ENCODE data around the gene SALL3. TPM values are rescaled to one million over a fixed set of nuclear protein-coding genes. Genes with fewer than 3 reads are reported as not detected.

The SALL3 gene
- total and polyA plus RNA-seq, 2 donors (not counting 3 experiments of a cell fraction or from before 2014, with no cell fraction given): not detected

DNA sequence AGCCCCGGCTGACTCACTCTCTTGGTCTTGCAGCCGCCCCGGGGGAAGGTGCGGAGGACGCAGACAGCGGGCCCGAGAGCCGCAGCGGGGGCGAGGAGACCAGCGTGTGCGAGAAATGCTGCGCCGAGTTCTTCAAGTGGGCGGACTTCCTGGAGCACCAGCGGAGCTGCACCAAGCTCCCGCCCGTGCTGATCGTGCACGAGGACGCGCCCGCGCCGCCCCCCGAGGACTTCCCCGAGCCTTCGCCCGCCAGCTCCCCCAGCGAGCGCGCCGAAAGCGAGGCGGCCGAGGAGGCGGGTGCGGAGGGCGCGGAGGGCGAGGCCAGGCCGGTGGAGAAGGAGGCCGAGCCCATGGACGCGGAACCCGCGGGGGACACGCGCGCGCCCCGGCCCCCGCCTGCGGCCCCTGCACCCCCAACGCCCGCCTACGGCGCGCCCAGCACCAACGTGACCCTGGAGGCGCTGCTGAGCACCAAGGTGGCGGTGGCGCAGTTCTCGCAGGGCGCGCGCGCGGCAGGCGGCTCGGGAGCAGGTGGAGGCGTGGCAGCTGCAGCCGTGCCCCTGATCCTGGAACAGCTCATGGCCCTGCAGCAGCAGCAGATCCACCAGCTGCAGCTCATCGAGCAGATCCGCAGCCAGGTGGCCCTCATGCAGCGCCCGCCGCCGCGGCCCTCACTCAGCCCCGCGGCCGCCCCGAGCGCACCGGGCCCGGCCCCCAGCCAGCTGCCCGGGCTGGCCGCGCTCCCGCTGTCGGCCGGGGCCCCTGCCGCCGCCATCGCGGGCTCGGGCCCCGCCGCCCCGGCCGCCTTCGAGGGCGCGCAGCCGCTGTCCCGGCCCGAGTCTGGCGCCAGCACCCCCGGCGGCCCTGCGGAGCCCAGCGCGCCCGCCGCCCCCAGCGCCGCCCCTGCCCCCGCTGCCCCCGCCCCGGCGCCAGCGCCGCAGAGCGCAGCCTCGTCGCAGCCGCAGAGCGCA lies 12.7 kb downstream of the SALL3 start:
- FAIRE-seq (no peak), DNase-seq (ENCODE audit: low read depth, low spot score) (no peak)
- H2AFZ ChIP-seq (ENCODE audit: low read depth, low read length): no peak overlapping the region
- intact Hi-C loops (cut with micrococcal nuclease) (no loop called here), dilution Hi-C loops (cut with MboI; ENCODE audit: extremely low pct_ligation_motif_present, low sequenced_read_pairs) (no loop called here)
- H4K20me1 ChIP-seq (replicated peaks; ENCODE audit: control insufficient read depth, extremely low read depth, insufficient read depth, low read length): no peaks in the 10 kb centered on the region
- no peaks in the 10 kb centered on the region for H3K79me2 ChIP-seq (ENCODE audit: control insufficient read depth, insufficient read depth, low read length)
- H3K27ac ChIP-seq (ENCODE audit: insufficient read depth, low read depth, low read length): no peak overlapping the region
- H3K4me3 ChIP-seq (replicated peaks in 1 of 3; ENCODE audit: insufficient read depth in 1 of 3, low read depth in 1 of 3, low read length in 3 of 3): no peak overlapping the region
- H3K36me3 ChIP-seq (ENCODE audit: control insufficient read depth in 2 of 2, extremely low read depth in 1 of 2, insufficient read depth in 2 of 2, low read length in 2 of 2): no peaks in the 10 kb centered on the region
- H3K9ac ChIP-seq (replicated peaks; ENCODE audit: extremely low read depth, insufficient read depth, low read length): no peak overlapping the region
- H3K4me1 ChIP-seq (ENCODE audit: control insufficient read depth, extremely low read depth, insufficient read depth, low read length): no peaks in the 10 kb centered on the region
- H3K27me3 ChIP-seq (ENCODE audit: control insufficient read depth in 2 of 2, insufficient read depth in 2 of 2, low read length in 2 of 2): peaks cover 0 to 6% of the 10 kb centered on the region in 2 experiments
- H3K4me2 ChIP-seq (ENCODE audit: insufficient read depth, low read length): no peak overlapping the region
- POLR2A ChIA-PET: no interaction called here
- CTCF ChIA-PET: no interaction called here
- H3K9me1 ChIP-seq (replicated peaks; ENCODE audit: control insufficient read depth, extremely low read depth, insufficient read depth, low read length): no peaks in the 10 kb centered on the region
- no peaks in the 10 kb centered on the region for H3K9me3 ChIP-seq (replicated peaks; ENCODE audit: control insufficient read depth, insufficient read depth, low read length)
- TF ChIP-seq POLR2A (IDR thresholded peaks at IDR 0.05; ENCODE audit: low read depth, low read length) (no peak), FOS (IDR thresholded peaks at IDR 0.05; ENCODE audit: borderline replicate concordance, insufficient read depth, low read length) (no peak), EZH2 (IDR thresholded peaks at IDR 0.05; ENCODE audit: borderline replicate concordance, low read depth, low read length, severe bottlenecking) (no peak), MYC (IDR thresholded peaks at IDR 0.05; ENCODE audit: low read depth, low read length) (no peak), POLR2AphosphoS5 (IDR thresholded peaks at IDR 0.05; ENCODE audit: insufficient read depth, low read depth, low read length) (no peak), JUN (IDR thresholded peaks at IDR 0.05; ENCODE audit: borderline replicate concordance, insufficient read depth, insufficient read length, low read depth) (no peak), GATA2 (IDR thresholded peaks at IDR 0.05; ENCODE audit: insufficient read depth, insufficient read length, low read depth, low read length) (no peak)
- TF ChIP-seq, protein P1, sequence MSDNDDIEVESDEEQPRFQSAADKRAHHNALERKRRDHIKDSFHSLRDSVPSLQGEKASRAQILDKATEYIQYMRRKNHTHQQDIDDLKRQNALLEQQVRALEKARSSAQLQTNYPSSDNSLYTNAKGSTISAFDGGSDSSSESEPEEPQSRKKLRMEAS (IDR thresholded peaks at IDR 0.05; ENCODE audit: insufficient read depth, insufficient read length): no peak
- TF ChIP-seq, protein P2, sequence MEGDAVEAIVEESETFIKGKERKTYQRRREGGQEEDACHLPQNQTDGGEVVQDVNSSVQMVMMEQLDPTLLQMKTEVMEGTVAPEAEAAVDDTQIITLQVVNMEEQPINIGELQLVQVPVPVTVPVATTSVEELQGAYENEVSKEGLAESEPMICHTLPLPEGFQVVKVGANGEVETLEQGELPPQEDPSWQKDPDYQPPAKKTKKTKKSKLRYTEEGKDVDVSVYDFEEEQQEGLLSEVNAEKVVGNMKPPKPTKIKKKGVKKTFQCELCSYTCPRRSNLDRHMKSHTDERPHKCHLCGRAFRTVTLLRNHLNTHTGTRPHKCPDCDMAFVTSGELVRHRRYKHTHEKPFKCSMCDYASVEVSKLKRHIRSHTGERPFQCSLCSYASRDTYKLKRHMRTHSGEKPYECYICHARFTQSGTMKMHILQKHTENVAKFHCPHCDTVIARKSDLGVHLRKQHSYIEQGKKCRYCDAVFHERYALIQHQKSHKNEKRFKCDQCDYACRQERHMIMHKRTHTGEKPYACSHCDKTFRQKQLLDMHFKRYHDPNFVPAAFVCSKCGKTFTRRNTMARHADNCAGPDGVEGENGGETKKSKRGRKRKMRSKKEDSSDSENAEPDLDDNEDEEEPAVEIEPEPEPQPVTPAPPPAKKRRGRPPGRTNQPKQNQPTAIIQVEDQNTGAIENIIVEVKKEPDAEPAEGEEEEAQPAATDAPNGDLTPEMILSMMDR (IDR thresholded peaks at IDR 0.05; ENCODE audit: extremely low read depth in 1 of 2, insufficient read depth in 1 of 2, low read depth in 1 of 2, low read length in 2 of 2): no peak
- no TSS peak for BruUV-seq (replicated peaks)

All from endothelial cell of umbilical vein (primary cell).